Natural killer cell (primary cell): ENCODE measurements around the gene RGS14. TPM values are rescaled to one million over a fixed set of nuclear protein-coding genes. Genes with fewer than 3 reads are reported as not detected.

Source experiments
- ATAC-seq, 3 donors: fragments of 150-1000 bp in 2 of 3; fragments of 200-7000 bp in 1 of 3; cut with Tn5 transposase; 1 replicate in 1 of 3; 2 replicates in 2 of 3; pipeline ENCODE4 v1.10.0; 2021; ENCODE audit warnings: mild to moderate bottlenecking in 2 of 3, moderate library complexity in 2 of 3
- DNase-seq, 2 donors: peaks; one replicate each; pipeline versions ENCODE4 v3.0.0 to v3.0.0-alpha.2; 2013 to 2021; ENCODE audit warnings: mixed read lengths in 1 of 2
- H3K27ac ChIP-seq: one replicate; pipeline ENCODE4 v1.5.1; 2013; ENCODE audit warnings: mild to moderate bottlenecking, low read length
- H3K27me3 ChIP-seq: one replicate; pipeline ENCODE4 v1.6.1; 2013; ENCODE audit warnings: low read length; ENCODE audit not compliant: control insufficient read depth, insufficient read depth
- H3K36me3 ChIP-seq: one replicate; pipeline ENCODE4 v1.6.1; 2013; ENCODE audit warnings: low read length; ENCODE audit not compliant: control insufficient read depth, insufficient read depth
- H3K4me1 ChIP-seq: one replicate; pipeline ENCODE4 v1.6.1; 2013; ENCODE audit warnings: low read length; ENCODE audit not compliant: control insufficient read depth, insufficient read depth
- H3K4me3 ChIP-seq: one replicate; pipeline ENCODE4 v1.5.1; 2013; ENCODE audit warnings: low read length
- H3K9me3 ChIP-seq: one replicate; pipeline ENCODE4 v1.6.1; 2013; ENCODE audit warnings: low read length; ENCODE audit not compliant: control insufficient read depth, insufficient read depth
- H3K27ac Mint-ChIP-seq, 2 donors: one replicate each; pipeline ENCODE4 v1.8.0; 2022; ENCODE audit warnings: mild to moderate bottlenecking in 2 of 2, mixed read lengths in 2 of 2, moderate library complexity in 1 of 2
- H3K27me3 Mint-ChIP-seq, 2 donors: one replicate each; pipeline ENCODE4 v1.8.0; 2022; ENCODE audit warnings: low read depth in 2 of 2, mixed read lengths in 2 of 2
- H3K36me3 Mint-ChIP-seq: one replicate; pipeline ENCODE4 v1.8.0; 2022; ENCODE audit warnings: mixed read lengths
- H3K4me1 Mint-ChIP-seq, 2 donors: one replicate each; pipeline ENCODE4 v1.8.0; 2022; ENCODE audit warnings: mixed read lengths in 2 of 2
- H3K4me3 Mint-ChIP-seq: one replicate; pipeline ENCODE4 v1.8.0; 2022; ENCODE audit warnings: mild to moderate bottlenecking, moderate library complexity, mixed read lengths
- H3K9me3 Mint-ChIP-seq, 2 donors: one replicate each; pipeline ENCODE4 v1.8.0; 2022; ENCODE audit warnings: mixed read lengths in 2 of 2
- CTCF ChIP-seq: fragments of 200-600 bp; IDR thresholded peaks from one replicate; pipeline ENCODE4 v1.8.0; 2022; ENCODE audit warnings: antibody characterized with exemption
- WGBS: methylation state at CpG from one replicate; pipeline ENCODE4 v1.1.7; 2013; ENCODE audit warnings: missing lambda C conversion rate; ENCODE audit not compliant: insufficient coverage; 5-methylcytosine and 5-hydroxymethylcytosine counted together
- intact Hi-C: fragments of 100-400 bp; cut with micrococcal nuclease; formaldehyde crosslinking; loops from one replicate; pipeline ENCODE4 v1.14.2; 2022
- total RNA-seq, 4 donors: library from RNA; stranded (reverse); fragments of 120-200 nt in 1 of 4; gene quantifications; one replicate each; pipeline versions ENCODE4 v1.2.3 to v1.2.4, GENCODE V29; 2013 to 2022

Gene RGS14
- 10 to 100 TPM; 57.3 to 87.0 (median 66.1) TPM for total RNA-seq
- total RNA-seq (2013): 70.3 TPM

- TF ChIP-seq CTCF: no peak
- peak within 1 kb of the TSS; percentile 88 to 89 for H3K27ac Mint-ChIP-seq
- Histone ChIP-seq H3K27me3 (no peaks in the 10 kb centered on the region), H3K27ac (peak within 1 kb of the TSS; percentile 51), H3K4me3 (peak within 1 kb of the TSS; percentile 85), H3K36me3 (peaks cover 7% of the 10 kb centered on the region), H3K9me3 (no peaks in the 10 kb centered on the region), H3K4me1 (peaks cover 73% of the 10 kb centered on the region)
- peak within 1 kb of the TSS; percentile 90 for H3K4me3 Mint-ChIP-seq
- no peaks in the 10 kb centered on the region for H3K36me3 Mint-ChIP-seq
- H3K27me3 Mint-ChIP-seq: no peaks in the 10 kb centered on the region
- DNase-seq (peak; percentile 55 to 90), ATAC-seq (peak; percentile 92 to 95 (median 95))
- intact Hi-C loops: loop anchor here (5.0 kb wide), 2 partner anchors 35 to 45 kb away; partner anchors contain the start of gene MXD3
- no peaks in the 10 kb centered on the region for H3K9me3 Mint-ChIP-seq
- under 1% methylated on average over 37 of the region's 37 CpGs for WGBS
- peaks cover 64 to 72% of the 10 kb centered on the region in 2 donors for H3K4me1 Mint-ChIP-seq
Observed at GRCh38 chr5:177357459-177358351, at the start of gene RGS14. RGS14 (plus strand) TSS chr5:177357924; CDS start chr5:177358025, 101 bp downstream.

- Mint-ChIP-seq H3K4me3 (peak overlapping the region; percentile 66), H3K9me3 (no peaks in the 10 kb centered on the region), H3K27ac (peak overlapping the region; percentile 47 to 82), H3K36me3 (no peaks in the 10 kb centered on the region), H3K27me3 (no peaks in the 10 kb centered on the region), H3K4me1 (peaks cover 57 to 69% of the 10 kb centered on the region in 2 donors)
- DNase-seq: no peak
- no peak for TF ChIP-seq CTCF
- 92% methylated on average over 11 of the region's 11 CpGs for WGBS
- Histone ChIP-seq H3K27ac (peak overlapping the region; percentile 56), H3K36me3 (peaks cover 24% of the 10 kb centered on the region), H3K9me3 (no peaks in the 10 kb centered on the region), H3K4me1 (peaks cover 92% of the 10 kb centered on the region), H3K27me3 (no peaks in the 10 kb centered on the region), H3K4me3 (no peak overlapping the region)
- no peak for ATAC-seq
- intact Hi-C loops: no loop called here
Observed at GRCh38 chr5:177308740-177309139, 49.0 kb upstream of the RGS14 start.

GRCh38 chr5:177309351-177310191 lies 48.2 kb upstream of the RGS14 start:
- H3K4me3 ChIP-seq: no peak overlapping the region
- WGBS: 43% methylated on average over 10 of the region's 10 CpGs
- H3K36me3 Mint-ChIP-seq: no peaks in the 10 kb centered on the region
- H3K27ac Mint-ChIP-seq: peak overlapping the region; percentile 47 to 82
- TF ChIP-seq CTCF: peak; percentile 79
- H3K4me3 Mint-ChIP-seq: peak overlapping the region; percentile 66
- peaks cover 85% of the 10 kb centered on the region for H3K4me1 ChIP-seq
- H3K36me3 ChIP-seq: peaks cover 24% of the 10 kb centered on the region
- no peaks in the 10 kb centered on the region for H3K9me3 Mint-ChIP-seq
- H3K9me3 ChIP-seq: no peaks in the 10 kb centered on the region
- H3K27me3 Mint-ChIP-seq: no peaks in the 10 kb centered on the region
- ATAC-seq: peak; percentile 28 to 52 (median 28)
- H3K27me3 ChIP-seq: no peaks in the 10 kb centered on the region
- DNase-seq: peak; percentile 65 to 88
- intact Hi-C loops: loop anchor here (5.0 kb wide), 1 partner anchor 48 kb away; the partner anchor contains the start of gene RGS14
- peaks cover 49 to 61% of the 10 kb centered on the region in 2 donors for H3K4me1 Mint-ChIP-seq
- H3K27ac ChIP-seq: peak overlapping the region; percentile 56
